HepG2 (cell line): ENCODE data around the gene STX4. TPM values are rescaled to one million over a fixed set of nuclear protein-coding genes. Genes with fewer than 3 reads are reported as not detected.
A peak's percentile ranks its signal among the peaks of the same experiment; 100 is the strongest.

Experiments used
- AGO2 ChIP-seq: fragments of 200-400 bp; formaldehyde crosslinking; optimal IDR thresholded peaks from 2 replicates; pipeline ENCODE3; 2017; ENCODE audit warnings: mild to moderate bottlenecking, low read depth, low read length, moderate library complexity
- ARHGAP35 ChIP-seq: sonication (generic); formaldehyde crosslinking; IDR thresholded peaks from 2 replicates; pipeline ENCODE4 v1.9.0; 2022; ENCODE audit warnings: mild to moderate bottlenecking, inconsistent platforms, moderate library complexity, missing genetic modification reagents, borderline replicate concordance
- ATAD3A ChIP-seq: sonication (generic); formaldehyde crosslinking; IDR thresholded peaks from 2 replicates; pipeline ENCODE4 v1.4.0; 2020; ENCODE audit warnings: missing genetic modification reagents
- CREBL2 ChIP-seq: sonication (generic); formaldehyde crosslinking; IDR thresholded peaks from 2 replicates; pipeline ENCODE4 v1.8.1; 2023; ENCODE audit warnings: missing genetic modification reagents, mild to moderate bottlenecking, borderline replicate concordance
- CREM ChIP-seq, 2 experiments: sonication (generic) in 1 of 2; formaldehyde crosslinking in 1 of 2; IDR thresholded peaks; 2 replicates each; pipeline versions ENCODE4 v1.4.0 to v1.6.1; 2016 to 2020; ENCODE audit warnings: antibody characterized with exemption in 1 of 2, mild to moderate bottlenecking in 1 of 2, missing genetic modification reagents in 1 of 2
- ETS1 ChIP-seq: sonication (generic); formaldehyde crosslinking; IDR thresholded peaks from 2 replicates; pipeline ENCODE4 v1.4.0; 2020; ENCODE audit warnings: missing genetic modification reagents
- GPBP1L1 ChIP-seq: sonication (generic); formaldehyde crosslinking; IDR thresholded peaks from 2 replicates; pipeline ENCODE4 v1.5.0; 2020; ENCODE audit warnings: mild to moderate bottlenecking, missing genetic modification reagents
- IRF2 ChIP-seq: IDR thresholded peaks from 2 replicates; pipeline ENCODE4 v1.6.1; 2018; ENCODE audit warnings: missing genetic modification reagents, missing compliant biosample characterization
- KDM5B ChIP-seq: sonication (generic); formaldehyde crosslinking; IDR thresholded peaks from 2 replicates; pipeline ENCODE4 v1.4.0; 2020; ENCODE audit warnings: missing genetic modification reagents, mild to moderate bottlenecking, borderline replicate concordance
- MAFG ChIP-seq: sonication (generic); formaldehyde crosslinking; IDR thresholded peaks from 2 replicates; pipeline ENCODE4 v1.5.1; 2020; ENCODE audit warnings: mild to moderate bottlenecking, missing genetic modification reagents
- SSRP1 ChIP-seq: IDR thresholded peaks from 2 replicates; pipeline ENCODE4 v1.6.1; 2016; ENCODE audit warnings: control low read depth
- TOE1 ChIP-seq: sonication (generic); formaldehyde crosslinking; IDR thresholded peaks from 2 replicates; pipeline ENCODE4 v1.4.0; 2020; ENCODE audit warnings: mild to moderate bottlenecking, missing genetic modification reagents
- U2AF1 ChIP-seq: fragments of 200-400 bp; formaldehyde crosslinking; optimal IDR thresholded peaks from 2 replicates; pipeline ENCODE3; 2017; ENCODE audit warnings: mild to moderate bottlenecking, low read depth, low read length
- ZBTB8A ChIP-seq: sonication (generic); formaldehyde crosslinking; IDR thresholded peaks from 2 replicates; pipeline ENCODE4 v1.4.0; 2020; ENCODE audit warnings: mild to moderate bottlenecking, low read depth, missing genetic modification reagents, borderline replicate concordance
- ZNF331 ChIP-seq: sonication (generic); formaldehyde crosslinking; IDR thresholded peaks from 2 replicates; pipeline ENCODE4 v1.4.0; 2020; ENCODE audit warnings: missing genetic modification reagents
- ZNF337 ChIP-seq: sonication (generic); formaldehyde crosslinking; IDR thresholded peaks from 2 replicates; pipeline ENCODE4 v1.5.1; 2020; ENCODE audit warnings: missing genetic modification reagents, low read depth, mild to moderate bottlenecking, borderline replicate concordance
- ZNF468 ChIP-seq: sonication (generic); formaldehyde crosslinking; IDR thresholded peaks from 2 replicates; pipeline ENCODE4 v1.8.0; 2022; ENCODE audit warnings: mild to moderate bottlenecking, moderate library complexity, missing genetic modification reagents
- ZNF562 ChIP-seq: sonication (generic); formaldehyde crosslinking; IDR thresholded peaks from 2 replicates; pipeline ENCODE4 v1.8.0; 2022; ENCODE audit warnings: missing genetic modification reagents, borderline replicate concordance
- ZNF614 ChIP-seq: IDR thresholded peaks from 2 replicates; pipeline ENCODE4 v1.6.1; 2018; ENCODE audit warnings: missing biosample characterization, missing genetic modification reagents, inconsistent platforms, borderline replicate concordance
- ZNF652 ChIP-seq: IDR thresholded peaks from 2 replicates; pipeline ENCODE4 v1.6.1; 2016; ENCODE audit warnings: low read depth, borderline replicate concordance
- ZNF691 ChIP-seq: sonication (generic); formaldehyde crosslinking; IDR thresholded peaks from 2 replicates; pipeline ENCODE4 v1.4.0; 2020; ENCODE audit warnings: missing genetic modification reagents, low read depth, mild to moderate bottlenecking, borderline replicate concordance
- ZNF703 ChIP-seq: sonication (generic); formaldehyde crosslinking; IDR thresholded peaks from 2 replicates; pipeline ENCODE4 v1.5.1; 2020; ENCODE audit warnings: missing genetic modification reagents, mild to moderate bottlenecking, moderate library complexity, borderline replicate concordance
- ZNF710 ChIP-seq: sonication (generic); formaldehyde crosslinking; IDR thresholded peaks from 2 replicates; pipeline ENCODE4 v1.5.0; 2020; ENCODE audit warnings: mild to moderate bottlenecking, missing genetic modification reagents, borderline replicate concordance
- ZNF883 ChIP-seq: sonication (generic); formaldehyde crosslinking; IDR thresholded peaks from 2 replicates; pipeline ENCODE4 v1.5.1; 2020; ENCODE audit warnings: mild to moderate bottlenecking, missing genetic modification reagents; ENCODE audit errors: not compliant biosample characterization
- polyA plus RNA-seq, 8 experiments: library from polyadenylated mRNA; depleted of rRNA in 3 of 8; stranded (reverse) in 7 of 8; unstranded in 1 of 8; fragments of >200 nt; fragmentation: Illumina TruSeq in 4 of 8; extraction: Trizol in 4 of 8; gene quantifications; 2 replicates each; pipeline versions ENCODE4 v1.2.1 to v1.2.3, GENCODE V29; 2011 to 2016; ENCODE audit warnings: low read depth in 4 of 8, missing spikeins in 1 of 8, mixed read lengths in 1 of 8; ENCODE audit not compliant: insufficient read depth in 1 of 8
- total RNA-seq, 5 experiments: library from RNA; depleted of rRNA; stranded (reverse); fragments of >200 nt; fragmentation: Illumina TruSeq; extraction: Trizol; gene quantifications; 2 replicates each; pipeline ENCODE4 v1.2.3, GENCODE V29; 2016; ENCODE audit warnings: low read depth in 1 of 5

The STX4 gene
- total and polyA plus RNA-seq, 2 of the 13 experiments (the other 11 are each of a cell fraction or from before 2014, with no cell fraction given): 29.2 to 34.6 TPM

GRCh38 chr16:30996324-30996984 is 36.9 kb upstream of the STX4 start (continued):
- TF ChIP-seq ZNF710 (no peak; the same call in 1 of the 2 replicates), CREBL2 (CRISPR knock-in tag) (no peak), ARHGAP35 (0 out of 2 replicates have a peak, but pooled peaks have one; percentile 54), ZNF614 (CRISPR knock-in tag) (no peak), ATAD3A (CRISPR knock-in tag) (no peak), CREM (IDR thresholded peaks at IDR 0.05) (peak; percentile 81), CREM (CRISPR knock-in tag; IDR thresholded peaks at IDR 0.05) (no peak), U2AF1 (no peak), ZNF331 (CRISPR knock-in tag) (peak; percentile 11; the same call in 1 of the 2 replicates), GPBP1L1 (CRISPR knock-in tag) (no peak), ZNF691 (CRISPR knock-in tag) (0 out of 2 replicates have a peak, but pooled peaks have one; percentile 23), ETS1 (no peak), ZNF468 (no peak), ZNF337 (no peak), TOE1 (CRISPR knock-in tag) (no peak), KDM5B (CRISPR knock-in tag) (no peak; the same call in 1 of the 2 replicates), ZBTB8A (CRISPR knock-in tag) (no peak), MAFG (CRISPR knock-in tag) (no peak), ZNF883 (CRISPR knock-in tag) (peak; percentile 22), ZNF703 (CRISPR knock-in tag) (peak; percentile 23; the same call in 1 of the 2 replicates), SSRP1 (CRISPR knock-in tag) (no peak), IRF2 (CRISPR knock-in tag) (peak; percentile 8; the same call in 1 of the 2 replicates), ZNF562 (no peak), ZNF652 (peak; percentile 24; the same call in 1 of the 2 replicates), AGO2 (no peak)
